ENCODE results near the gene LAMC1.

- TF ChIP-seq CTCF (IDR thresholded peaks at IDR 0.05) = no peak
- TF ChIP-seq POLR2A (IDR thresholded peaks at IDR 0.05) = no peak
These were observed 142.2 kb downstream of the LAMC1 start for GRCh38 chr1:183165456-183165855.
